ENCODE results near the gene SNN.

The SNN gene

DNA sequence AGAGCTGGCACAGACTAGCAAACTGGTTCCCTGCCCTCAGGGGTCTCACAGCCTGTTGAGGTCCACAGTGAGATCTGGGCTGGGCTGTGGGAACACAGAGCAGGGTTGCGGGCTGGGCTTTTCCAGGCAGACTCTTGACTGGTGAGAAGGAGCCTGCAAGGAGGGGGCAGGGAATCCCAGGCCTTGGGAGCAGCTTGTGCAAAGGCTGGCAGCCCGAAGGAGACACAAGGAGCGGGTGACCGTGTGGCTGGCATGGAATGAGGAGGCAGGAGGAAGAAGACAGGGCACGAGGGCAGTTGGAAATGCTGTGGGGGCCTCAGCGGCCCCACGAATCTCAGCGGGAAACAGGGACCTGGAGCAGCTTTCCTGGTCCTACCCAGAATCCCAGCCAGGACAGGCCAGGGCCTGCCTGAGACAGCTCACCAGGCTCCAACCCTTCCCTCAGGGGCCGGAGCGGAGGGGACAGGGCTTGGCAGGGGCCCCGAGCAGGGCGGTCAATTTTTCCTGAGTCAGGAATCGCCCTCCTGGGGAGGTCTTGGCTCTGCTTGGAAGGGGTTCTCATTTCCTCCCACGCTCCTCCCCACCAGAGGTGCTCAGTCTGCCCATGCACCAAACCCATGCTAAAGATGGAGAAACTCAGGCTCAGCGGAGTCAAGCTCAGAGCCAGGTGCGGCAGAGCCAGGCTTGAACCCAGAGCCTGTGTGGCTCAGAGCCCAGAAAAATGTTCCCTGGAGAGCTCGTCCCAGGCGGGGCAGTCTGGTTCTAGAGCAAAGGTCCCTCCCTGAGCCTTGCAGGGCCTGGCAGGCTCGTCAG, 9.2 kb upstream of the SNN start:
- H3K27me3 ChIP-seq (ENCODE audit: insufficient read depth, low read depth), result no peaks in the 10 kb centered on the region; the same call in 1 of the 2 replicates
- H3K9ac ChIP-seq, result no peak overlapping the region
- no peak overlapping the region for H2AFZ ChIP-seq (ENCODE audit: low read depth)

GRCh38 chr16:11660565-11660964, 7.7 kb upstream of the SNN start:
- no peaks in the 10 kb centered on the region for H4K20me1 ChIP-seq (ENCODE audit: insufficient read depth)
- H3K4me3 ChIP-seq (IDR thresholded peaks at IDR 0.05; ENCODE audit: insufficient read depth, low read depth, low read length), result no peak overlapping the region
- H3K36me3 ChIP-seq (ENCODE audit: insufficient read depth), result no peaks in the 10 kb centered on the region
- no peak overlapping the region for H3K9ac ChIP-seq
- H3K4me1 ChIP-seq (ENCODE audit: low read depth, poor library complexity, severe bottlenecking), result no peaks in the 10 kb centered on the region
- no peak overlapping the region for H3K4me2 ChIP-seq
- H3K27ac ChIP-seq, result no peak overlapping the region
- H3K79me2 ChIP-seq (ENCODE audit: insufficient read depth, low read depth), result no peaks in the 10 kb centered on the region
- H2AFZ ChIP-seq (ENCODE audit: low read depth), result no peak overlapping the region
- no peaks in the 10 kb centered on the region; the same call in 1 of the 2 replicates for H3K27me3 ChIP-seq (ENCODE audit: insufficient read depth, low read depth)
- TF ChIP-seq, protein P1, sequence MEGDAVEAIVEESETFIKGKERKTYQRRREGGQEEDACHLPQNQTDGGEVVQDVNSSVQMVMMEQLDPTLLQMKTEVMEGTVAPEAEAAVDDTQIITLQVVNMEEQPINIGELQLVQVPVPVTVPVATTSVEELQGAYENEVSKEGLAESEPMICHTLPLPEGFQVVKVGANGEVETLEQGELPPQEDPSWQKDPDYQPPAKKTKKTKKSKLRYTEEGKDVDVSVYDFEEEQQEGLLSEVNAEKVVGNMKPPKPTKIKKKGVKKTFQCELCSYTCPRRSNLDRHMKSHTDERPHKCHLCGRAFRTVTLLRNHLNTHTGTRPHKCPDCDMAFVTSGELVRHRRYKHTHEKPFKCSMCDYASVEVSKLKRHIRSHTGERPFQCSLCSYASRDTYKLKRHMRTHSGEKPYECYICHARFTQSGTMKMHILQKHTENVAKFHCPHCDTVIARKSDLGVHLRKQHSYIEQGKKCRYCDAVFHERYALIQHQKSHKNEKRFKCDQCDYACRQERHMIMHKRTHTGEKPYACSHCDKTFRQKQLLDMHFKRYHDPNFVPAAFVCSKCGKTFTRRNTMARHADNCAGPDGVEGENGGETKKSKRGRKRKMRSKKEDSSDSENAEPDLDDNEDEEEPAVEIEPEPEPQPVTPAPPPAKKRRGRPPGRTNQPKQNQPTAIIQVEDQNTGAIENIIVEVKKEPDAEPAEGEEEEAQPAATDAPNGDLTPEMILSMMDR (conservative IDR thresholded peaks at IDR 0.05; ENCODE audit: low read depth, low read length), result no peak

More for the DNA sequence above, 9.2 kb upstream of the SNN start:
- no peaks in the 10 kb centered on the region for H4K20me1 ChIP-seq (ENCODE audit: insufficient read depth)
- H3K36me3 ChIP-seq (ENCODE audit: insufficient read depth), result no peaks in the 10 kb centered on the region
- no peaks in the 10 kb centered on the region for H3K4me1 ChIP-seq (ENCODE audit: low read depth, poor library complexity, severe bottlenecking)
- no peak overlapping the region for H3K4me3 ChIP-seq (IDR thresholded peaks at IDR 0.05; ENCODE audit: insufficient read depth, low read depth, low read length)
- TF ChIP-seq, protein P1 (conservative IDR thresholded peaks at IDR 0.05; ENCODE audit: low read depth, low read length), result no peak
- H3K27ac ChIP-seq, result no peak overlapping the region
- H3K79me2 ChIP-seq (ENCODE audit: insufficient read depth, low read depth), result no peaks in the 10 kb centered on the region
- H3K4me2 ChIP-seq, result no peak overlapping the region

GRCh38 chr16:11662582-11662981, 5.7 kb upstream of the SNN start:
- TF ChIP-seq, protein P1 (conservative IDR thresholded peaks at IDR 0.05; ENCODE audit: low read depth, low read length), result no peak
- H3K4me3 ChIP-seq (IDR thresholded peaks at IDR 0.05; ENCODE audit: insufficient read depth, low read depth, low read length), result no peak overlapping the region
- no peak overlapping the region for H3K27ac ChIP-seq
- no peaks in the 10 kb centered on the region for H3K36me3 ChIP-seq (ENCODE audit: insufficient read depth)
- no peak overlapping the region for H3K9ac ChIP-seq
- no peaks in the 10 kb centered on the region for H3K79me2 ChIP-seq (ENCODE audit: insufficient read depth, low read depth)
- H3K27me3 ChIP-seq (ENCODE audit: insufficient read depth, low read depth), result no peaks in the 10 kb centered on the region; the same call in 1 of the 2 replicates
- H2AFZ ChIP-seq (ENCODE audit: low read depth), result no peak overlapping the region
- H3K4me2 ChIP-seq, result no peak overlapping the region
- H4K20me1 ChIP-seq (ENCODE audit: insufficient read depth), result no peaks in the 10 kb centered on the region
- H3K4me1 ChIP-seq (ENCODE audit: low read depth, poor library complexity, severe bottlenecking), result peaks cover 2% of the 10 kb centered on the region

GRCh38 chr16:11665071-11665491, 3.2 kb upstream of the SNN start:
- Histone ChIP-seq H3K79me2 (ENCODE audit: insufficient read depth, low read depth) (no peaks in the 10 kb centered on the region), H3K27me3 (ENCODE audit: insufficient read depth, low read depth) (no peaks in the 10 kb centered on the region; the same call in 1 of the 2 replicates), H3K4me1 (ENCODE audit: low read depth, poor library complexity, severe bottlenecking) (peaks cover 13% of the 10 kb centered on the region), H3K27ac (no peak overlapping the region), H3K36me3 (ENCODE audit: insufficient read depth) (no peaks in the 10 kb centered on the region), H3K4me2 (no peak overlapping the region), H3K4me3 (IDR thresholded peaks at IDR 0.05; ENCODE audit: insufficient read depth, low read depth, low read length) (no peak overlapping the region), H4K20me1 (ENCODE audit: insufficient read depth) (no peaks in the 10 kb centered on the region), H2AFZ (ENCODE audit: low read depth) (no peak overlapping the region), H3K9ac (no peak overlapping the region)
- TF ChIP-seq, protein P1 (conservative IDR thresholded peaks at IDR 0.05; ENCODE audit: low read depth, low read length), result no peak

Data from KMS-11 (cell line).